ENCODE results near the gene CXCL3. TPM values are rescaled to one million over a fixed set of nuclear protein-coding genes. Genes with fewer than 3 reads are reported as not detected.

Gene CXCL3
- total RNA-seq, 1 experiment from 2014 or later: 0.23 TPM

DNA sequence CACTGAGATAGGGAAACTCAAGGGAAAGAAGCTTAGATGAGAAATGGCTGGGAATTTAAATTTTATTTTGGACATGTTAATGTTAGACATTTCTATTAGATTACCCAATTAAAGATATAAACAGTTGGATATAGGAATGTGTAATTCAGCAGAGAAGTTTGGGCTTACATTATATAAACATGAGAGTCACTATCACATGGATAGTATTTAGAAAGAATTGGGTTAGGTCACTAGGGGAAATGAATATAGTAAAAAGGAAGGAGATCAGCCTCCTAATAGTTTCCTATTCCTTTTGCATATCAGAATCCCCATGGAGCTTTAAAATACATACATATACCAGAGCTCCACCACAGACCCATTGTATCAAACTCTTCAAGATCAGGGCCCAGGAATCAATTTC, 20.4 kb downstream of the CXCL3 start:
- intact Hi-C loops (cut with micrococcal nuclease; ENCODE audit: unreplicated experiment) (no loop called here), in situ Hi-C loops (cut with HindIII; ENCODE audit: low pct_unique_long_range_greater_than_20kb, low sequenced_read_pairs) (no loop called here)
- POLR2A ChIA-PET: no interaction called here
- H3K4me1 ChIP-seq (ENCODE audit: control insufficient read depth, insufficient read depth, low read length): no peaks in the 10 kb centered on the region
- no peaks in the 10 kb centered on the region for H3K9me3 ChIP-seq (ENCODE audit: control insufficient read depth, insufficient read depth, low read depth, low read length)
- ATAC-seq (no peak), DNase-seq (ENCODE audit: low read depth, low spot score) (no peak)
- CTCF ChIA-PET: no interaction called here
- H3K27ac ChIP-seq (ENCODE audit: low read length): no peak overlapping the region
- TF ChIP-seq SIN3A (IDR thresholded peaks at IDR 0.05; ENCODE audit: borderline replicate concordance, insufficient read depth, low read depth, low read length) (no peak), TCF7L2 (IDR thresholded peaks at IDR 0.05; ENCODE audit: low read depth, low read length) (no peak), POLR2AphosphoS5 (IDR thresholded peaks at IDR 0.05; ENCODE audit: low read depth, low read length) (no peak)
- TF ChIP-seq, protein P1, sequence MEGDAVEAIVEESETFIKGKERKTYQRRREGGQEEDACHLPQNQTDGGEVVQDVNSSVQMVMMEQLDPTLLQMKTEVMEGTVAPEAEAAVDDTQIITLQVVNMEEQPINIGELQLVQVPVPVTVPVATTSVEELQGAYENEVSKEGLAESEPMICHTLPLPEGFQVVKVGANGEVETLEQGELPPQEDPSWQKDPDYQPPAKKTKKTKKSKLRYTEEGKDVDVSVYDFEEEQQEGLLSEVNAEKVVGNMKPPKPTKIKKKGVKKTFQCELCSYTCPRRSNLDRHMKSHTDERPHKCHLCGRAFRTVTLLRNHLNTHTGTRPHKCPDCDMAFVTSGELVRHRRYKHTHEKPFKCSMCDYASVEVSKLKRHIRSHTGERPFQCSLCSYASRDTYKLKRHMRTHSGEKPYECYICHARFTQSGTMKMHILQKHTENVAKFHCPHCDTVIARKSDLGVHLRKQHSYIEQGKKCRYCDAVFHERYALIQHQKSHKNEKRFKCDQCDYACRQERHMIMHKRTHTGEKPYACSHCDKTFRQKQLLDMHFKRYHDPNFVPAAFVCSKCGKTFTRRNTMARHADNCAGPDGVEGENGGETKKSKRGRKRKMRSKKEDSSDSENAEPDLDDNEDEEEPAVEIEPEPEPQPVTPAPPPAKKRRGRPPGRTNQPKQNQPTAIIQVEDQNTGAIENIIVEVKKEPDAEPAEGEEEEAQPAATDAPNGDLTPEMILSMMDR (IDR thresholded peaks at IDR 0.05): no peak
- TF ChIP-seq, protein P2, sequence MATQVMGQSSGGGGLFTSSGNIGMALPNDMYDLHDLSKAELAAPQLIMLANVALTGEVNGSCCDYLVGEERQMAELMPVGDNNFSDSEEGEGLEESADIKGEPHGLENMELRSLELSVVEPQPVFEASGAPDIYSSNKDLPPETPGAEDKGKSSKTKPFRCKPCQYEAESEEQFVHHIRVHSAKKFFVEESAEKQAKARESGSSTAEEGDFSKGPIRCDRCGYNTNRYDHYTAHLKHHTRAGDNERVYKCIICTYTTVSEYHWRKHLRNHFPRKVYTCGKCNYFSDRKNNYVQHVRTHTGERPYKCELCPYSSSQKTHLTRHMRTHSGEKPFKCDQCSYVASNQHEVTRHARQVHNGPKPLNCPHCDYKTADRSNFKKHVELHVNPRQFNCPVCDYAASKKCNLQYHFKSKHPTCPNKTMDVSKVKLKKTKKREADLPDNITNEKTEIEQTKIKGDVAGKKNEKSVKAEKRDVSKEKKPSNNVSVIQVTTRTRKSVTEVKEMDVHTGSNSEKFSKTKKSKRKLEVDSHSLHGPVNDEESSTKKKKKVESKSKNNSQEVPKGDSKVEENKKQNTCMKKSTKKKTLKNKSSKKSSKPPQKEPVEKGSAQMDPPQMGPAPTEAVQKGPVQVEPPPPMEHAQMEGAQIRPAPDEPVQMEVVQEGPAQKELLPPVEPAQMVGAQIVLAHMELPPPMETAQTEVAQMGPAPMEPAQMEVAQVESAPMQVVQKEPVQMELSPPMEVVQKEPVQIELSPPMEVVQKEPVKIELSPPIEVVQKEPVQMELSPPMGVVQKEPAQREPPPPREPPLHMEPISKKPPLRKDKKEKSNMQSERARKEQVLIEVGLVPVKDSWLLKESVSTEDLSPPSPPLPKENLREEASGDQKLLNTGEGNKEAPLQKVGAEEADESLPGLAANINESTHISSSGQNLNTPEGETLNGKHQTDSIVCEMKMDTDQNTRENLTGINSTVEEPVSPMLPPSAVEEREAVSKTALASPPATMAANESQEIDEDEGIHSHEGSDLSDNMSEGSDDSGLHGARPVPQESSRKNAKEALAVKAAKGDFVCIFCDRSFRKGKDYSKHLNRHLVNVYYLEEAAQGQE (IDR thresholded peaks at IDR 0.05; ENCODE audit: insufficient read depth in 1 of 2, low read depth in 2 of 2, low read length in 1 of 2): no peak
- BruUV-seq (replicated peaks): no TSS peak
- no peaks in the 10 kb centered on the region for H3K36me3 ChIP-seq (ENCODE audit: control insufficient read depth, insufficient read depth, low read length)
- no peak overlapping the region for H3K4me3 ChIP-seq (ENCODE audit: low read depth in 2 of 2, low read length in 2 of 2)
- no peaks in the 10 kb centered on the region for H3K27me3 ChIP-seq (ENCODE audit: control insufficient read depth, insufficient read depth, low read length)

DNA sequence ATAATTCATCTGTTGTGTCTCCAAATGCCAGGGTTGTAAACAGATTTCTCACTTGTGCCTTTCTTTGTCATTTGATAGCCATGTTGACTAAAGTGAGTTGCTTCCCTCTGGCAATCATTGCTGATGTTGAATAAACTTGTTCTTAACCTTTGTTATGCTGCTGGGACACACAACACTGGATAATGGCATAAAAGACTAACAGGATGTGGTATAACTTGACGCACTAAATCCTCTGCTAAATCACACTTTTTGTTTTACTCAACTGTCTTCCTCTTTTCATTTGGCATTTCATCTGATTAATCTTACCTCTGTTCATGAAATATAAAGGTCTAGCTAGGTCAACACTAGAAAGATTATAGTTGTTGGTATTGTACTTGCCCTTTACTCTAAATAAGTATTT, 22.4 kb downstream of the CXCL3 start:
- no TSS peak for BruUV-seq (replicated peaks)
- Histone ChIP-seq H3K27ac (ENCODE audit: low read length) (no peak overlapping the region), H3K27me3 (ENCODE audit: control insufficient read depth, insufficient read depth, low read length) (no peaks in the 10 kb centered on the region), H3K4me1 (ENCODE audit: control insufficient read depth, insufficient read depth, low read length) (no peaks in the 10 kb centered on the region), H3K4me3 (ENCODE audit: low read depth in 2 of 2, low read length in 2 of 2) (no peak overlapping the region), H3K36me3 (ENCODE audit: control insufficient read depth, insufficient read depth, low read length) (no peaks in the 10 kb centered on the region), H3K9me3 (ENCODE audit: control insufficient read depth, insufficient read depth, low read depth, low read length) (no peaks in the 10 kb centered on the region)
- ChIA-PET CTCF (no interaction called here), POLR2A (no interaction called here)
- ATAC-seq (no peak), DNase-seq (ENCODE audit: low read depth, low spot score) (no peak)
- TF ChIP-seq SIN3A (IDR thresholded peaks at IDR 0.05; ENCODE audit: borderline replicate concordance, insufficient read depth, low read depth, low read length) (no peak), POLR2AphosphoS5 (IDR thresholded peaks at IDR 0.05; ENCODE audit: low read depth, low read length) (no peak), TCF7L2 (IDR thresholded peaks at IDR 0.05; ENCODE audit: low read depth, low read length) (no peak)
- TF ChIP-seq, protein P2 (IDR thresholded peaks at IDR 0.05; ENCODE audit: insufficient read depth in 1 of 2, low read depth in 2 of 2, low read length in 1 of 2): no peak
- TF ChIP-seq, protein P1 (IDR thresholded peaks at IDR 0.05): no peak
- in situ Hi-C loops (cut with HindIII; ENCODE audit: low pct_unique_long_range_greater_than_20kb, low sequenced_read_pairs): no loop called here
- intact Hi-C loops (cut with micrococcal nuclease; ENCODE audit: unreplicated experiment): no loop called here

All from Panc1 (cell line).